HepG2 (cell line): ENCODE data around the gene PLIN5. TPM values are rescaled to one million over a fixed set of nuclear protein-coding genes. Genes with fewer than 3 reads are reported as not detected.

Source experiments
- ATAC-seq: fragments of 200-7000 bp; cut with Tn5 transposase; 3 replicates; pipeline ENCODE4 v1.9.1; 2020; ENCODE audit warnings: mild to moderate bottlenecking, moderate library complexity
- BruUV-seq: library from RNA; stranded (reverse); fragments of 400-500 nt; replicated peaks from 2 replicates; lab custom pipeline; 2021; lab: Mats Ljungman, UMichigan
- CTCF ChIA-PET: fragments of 300-600 bp; formaldehyde crosslinking; extraction: SDS; loops from one replicate; lab custom pipeline; 2021; ENCODE audit warnings: low total read pairs, inconsistent platforms, low intra/inter-chr PET ratio; lab: Yijun Ruan, JAX
- POLR2A ChIA-PET: fragments of 350-600 bp; sonication (Branson Sonifier 250); formaldehyde crosslinking; loops from one replicate; lab custom pipeline; 2020; ENCODE audit warnings: antibody characterized with exemption, inconsistent platforms; lab: Yijun Ruan, JAX
- DNase-seq: peaks from one replicate; pipeline ENCODE4 v3.0.0-alpha.2; 2015; ENCODE audit warnings: low spot score
- FAIRE-seq: peaks from 3 replicates; lab custom pipeline; 2011; peaks lifted over from hg19 to GRCh38; lab: Jason Lieb, UNC
- H2AFZ ChIP-seq: one replicate; pipeline ENCODE4 v1.6.1; 2011; ENCODE audit warnings: low read length, inconsistent platforms
- H3K27ac ChIP-seq: fragments of 300-600 bp; 3 replicates; pipeline ENCODE4 v1.8.0; 2011; ENCODE audit warnings: mixed run types, mild to moderate bottlenecking, mixed read lengths, low read length, inconsistent platforms; ENCODE audit not compliant: insufficient read depth; ENCODE audit errors: extremely low read length
- H3K27me3 ChIP-seq, 2 experiments: fragments of 200-600 bp in 1 of 2; 2 replicates in 1 of 2; 3 replicates in 1 of 2; pipeline versions ENCODE4 v1.6.0 to v1.8.0; 2011; ENCODE audit warnings: low read length in 2 of 2, mild to moderate bottlenecking in 2 of 2, moderate library complexity in 2 of 2, inconsistent platforms in 1 of 2; ENCODE audit not compliant: insufficient read depth in 2 of 2, control insufficient read depth in 1 of 2
- H3K36me3 ChIP-seq, 2 experiments: fragments of 200-600 bp in 1 of 2; replicated peaks in 1 of 2; 2 replicates in 1 of 2; 3 replicates in 1 of 2; pipeline versions ENCODE4 v1.5.1 to v1.8.0; 2011; ENCODE audit warnings: low read length in 2 of 2, inconsistent platforms in 1 of 2; ENCODE audit not compliant: insufficient read depth in 2 of 2, control insufficient read depth in 1 of 2
- H3K4me1 ChIP-seq: 2 replicates; pipeline ENCODE4 v1.5.1; 2012; ENCODE audit warnings: low read length, inconsistent platforms; ENCODE audit not compliant: insufficient read depth
- H3K4me2 ChIP-seq: 2 replicates; pipeline ENCODE4 v1.6.0; 2011; ENCODE audit warnings: low read depth, low read length, inconsistent platforms
- H3K4me3 ChIP-seq, 3 experiments: fragments of 200-600 bp in 1 of 3; sonication (generic), shearing (Covaris generic) in 1 of 3; replicated peaks in 1 of 3; 2 replicates each; pipeline ENCODE4 v1.5.1; 2011 to 2016; ENCODE audit warnings: low read length in 3 of 3, inconsistent platforms in 2 of 3, low read depth in 2 of 3, mild to moderate bottlenecking in 2 of 3, control low read depth in 1 of 3, mixed read lengths in 1 of 3; ENCODE audit not compliant: insufficient read depth in 1 of 3
- H3K79me2 ChIP-seq: one replicate; pipeline ENCODE4 v1.6.1; 2011; ENCODE audit warnings: low read length, inconsistent platforms; ENCODE audit not compliant: insufficient read depth
- H3K9ac ChIP-seq: 2 replicates; pipeline ENCODE4 v1.6.0; 2011; ENCODE audit warnings: mild to moderate bottlenecking, low read depth, low read length, inconsistent platforms; ENCODE audit not compliant: insufficient read depth
- H3K9me3 ChIP-seq: 2 replicates; pipeline ENCODE4 v1.5.1; 2012; ENCODE audit warnings: mild to moderate bottlenecking, low read length
- H4K20me1 ChIP-seq: 2 replicates; pipeline ENCODE4 v1.6.0; 2011; ENCODE audit warnings: inconsistent platforms, mild to moderate bottlenecking, low read length, moderate library complexity; ENCODE audit not compliant: insufficient read depth
- AFF4 ChIP-seq: sonication (generic); formaldehyde crosslinking; IDR thresholded peaks from 2 replicates; pipeline ENCODE4 v1.4.0; 2020; ENCODE audit warnings: missing genetic modification reagents
- DBP ChIP-seq: sonication (generic); formaldehyde crosslinking; IDR thresholded peaks from 2 replicates; pipeline ENCODE4 v1.4.0; 2020; ENCODE audit warnings: missing genetic modification reagents; ENCODE audit errors: not compliant biosample characterization
- HOXA9 ChIP-seq: sonication (generic); formaldehyde crosslinking; IDR thresholded peaks from 2 replicates; pipeline ENCODE4 v1.8.1; 2022; ENCODE audit warnings: missing genetic modification reagents, mild to moderate bottlenecking, moderate library complexity, borderline replicate concordance
- IRF2 ChIP-seq: IDR thresholded peaks from 2 replicates; pipeline ENCODE4 v1.6.1; 2018; ENCODE audit warnings: missing genetic modification reagents, missing compliant biosample characterization
- IRX3 ChIP-seq: sonication (generic); formaldehyde crosslinking; IDR thresholded peaks from 2 replicates; pipeline ENCODE4 v1.8.1; 2023; ENCODE audit warnings: mild to moderate bottlenecking, low read depth, missing genetic modification reagents, borderline replicate concordance
- MNT ChIP-seq: fragments of 450-650 bp; IDR thresholded peaks from 2 replicates; pipeline ENCODE4 v1.6.1; 2016
- MYNN ChIP-seq: sonication (generic); formaldehyde crosslinking; IDR thresholded peaks from 2 replicates; pipeline ENCODE4 v1.4.0; 2020; ENCODE audit warnings: mild to moderate bottlenecking, low read depth, missing genetic modification reagents
- REL ChIP-seq: sonication (generic); formaldehyde crosslinking; conservative IDR thresholded peaks from 2 replicates; pipeline ENCODE4 v1.8.0; 2022; ENCODE audit warnings: mild to moderate bottlenecking, missing genetic modification reagents, moderate library complexity
- RELA ChIP-seq: sonication (generic); formaldehyde crosslinking; IDR thresholded peaks from 2 replicates; pipeline ENCODE4 v1.4.0; 2020; ENCODE audit warnings: missing genetic modification reagents
- SNAPC2 ChIP-seq: sonication (generic); formaldehyde crosslinking; IDR thresholded peaks from 2 replicates; pipeline ENCODE4 v1.8.1; 2022; ENCODE audit warnings: mild to moderate bottlenecking, missing genetic modification reagents
- TAF15 ChIP-seq: fragments of 200-400 bp; formaldehyde crosslinking; IDR thresholded peaks from one replicate; pipeline ENCODE4 v1.6.1; 2018; ENCODE audit warnings: mild to moderate bottlenecking, low read depth, low read length; ENCODE audit not compliant: poor library complexity, severe bottlenecking
- THRA ChIP-seq: sonication (generic); formaldehyde crosslinking; IDR thresholded peaks from 2 replicates; pipeline ENCODE4 v1.4.0; 2020; ENCODE audit warnings: missing genetic modification reagents, borderline replicate concordance
- ZBTB21 ChIP-seq: sonication (generic); formaldehyde crosslinking; IDR thresholded peaks from 2 replicates; pipeline ENCODE4 v1.4.0; 2020; ENCODE audit warnings: missing genetic modification reagents
- ZFP36L2 ChIP-seq: sonication (generic); formaldehyde crosslinking; IDR thresholded peaks from 2 replicates; pipeline ENCODE4 v1.4.0; 2020; ENCODE audit warnings: missing genetic modification reagents
- ZNF143 ChIP-seq: sonication (generic); formaldehyde crosslinking; IDR thresholded peaks from 2 replicates; pipeline ENCODE4 v1.4.0; 2020; ENCODE audit warnings: missing genetic modification reagents
- ZNF230 ChIP-seq: sonication (generic); formaldehyde crosslinking; IDR thresholded peaks from 2 replicates; pipeline ENCODE4 v1.4.0; 2020; ENCODE audit warnings: mild to moderate bottlenecking, missing genetic modification reagents
- ZNF720 ChIP-seq: sonication (generic); formaldehyde crosslinking; IDR thresholded peaks from 2 replicates; pipeline ENCODE4 v1.4.0; 2020; ENCODE audit warnings: missing genetic modification reagents
- ZNF777 ChIP-seq: sonication (generic); formaldehyde crosslinking; IDR thresholded peaks from 2 replicates; pipeline ENCODE4 v1.4.0; 2020; ENCODE audit warnings: missing genetic modification reagents
- WGBS: methylation state at CpG from one replicate; pipeline ENCODE4 v1.1.6; 2017; ENCODE audit warnings: low lambda C conversion rate; 5-methylcytosine and 5-hydroxymethylcytosine counted together
- in situ Hi-C: cut with HindIII; loops from 2 replicates; pipeline ENCODE4 v1.10.0; 2017; ENCODE audit warnings: low pct_unique_long_range_greater_than_20kb; ENCODE audit not compliant: extremely low pct_ligation_motif_present
- intact Hi-C: fragments of 100-400 bp; cut with micrococcal nuclease; formaldehyde crosslinking; loops from one replicate; pipeline ENCODE4 v1.10.0; 2022; ENCODE audit not compliant: unreplicated experiment
- polyA plus RNA-seq, 8 experiments: library from polyadenylated mRNA; depleted of rRNA in 3 of 8; stranded (reverse) in 7 of 8; unstranded in 1 of 8; fragments of >200 nt; fragmentation: Illumina TruSeq in 4 of 8; extraction: Trizol in 4 of 8; gene quantifications; 2 replicates each; pipeline versions ENCODE4 v1.2.1 to v1.2.3, GENCODE V29; 2011 to 2016; ENCODE audit warnings: low read depth in 4 of 8, missing spikeins in 1 of 8, mixed read lengths in 1 of 8; ENCODE audit not compliant: insufficient read depth in 1 of 8
- total RNA-seq, 5 experiments: library from RNA; depleted of rRNA; stranded (reverse); fragments of >200 nt; fragmentation: Illumina TruSeq; extraction: Trizol; gene quantifications; 2 replicates each; pipeline ENCODE4 v1.2.3, GENCODE V29; 2016; ENCODE audit warnings: low read depth in 1 of 5

PLIN5 gene
- total and polyA plus RNA-seq, 2 of the 13 experiments (the other 11 are each of a cell fraction or from before 2014, with no cell fraction given) = 1.8 to 4.8 TPM

- no peak overlapping the region for H3K4me2 ChIP-seq
- H3K27ac ChIP-seq = no peak overlapping the region
- no peaks in the 10 kb centered on the region for H3K4me1 ChIP-seq
- intact Hi-C loops = no loop called here
- FAIRE-seq (no peak), DNase-seq (no peak), ATAC-seq (no peak)
- no peak overlapping the region for H3K9ac ChIP-seq
- POLR2A ChIA-PET = no interaction called here
- H3K36me3 ChIP-seq = peaks cover 4 to 21% of the 10 kb centered on the region in 2 experiments; a peak in 4 of 5 replicates
- no peak for TF ChIP-seq THRA
- TF ChIP-seq MNT = no peak
- no peak for TF ChIP-seq TAF15
- no peak for TF ChIP-seq AFF4 (CRISPR knock-in tag)
- no peak for TF ChIP-seq IRF2 (CRISPR knock-in tag)
- no peak for TF ChIP-seq REL (CRISPR knock-in tag)
- no peak for TF ChIP-seq IRX3 (CRISPR knock-in tag)
- TF ChIP-seq ZNF720 (CRISPR knock-in tag) = no peak
- TF ChIP-seq ZFP36L2 (CRISPR knock-in tag) = no peak
- no peak for TF ChIP-seq ZNF230 (CRISPR knock-in tag)
- no peak for TF ChIP-seq ZNF777 (CRISPR knock-in tag)
- no peak for TF ChIP-seq DBP (CRISPR knock-in tag)
- no peak for TF ChIP-seq MYNN (CRISPR knock-in tag)
- TF ChIP-seq HOXA9 (CRISPR knock-in tag) = no peak
- no peak for TF ChIP-seq RELA (CRISPR knock-in tag)
- TF ChIP-seq ZBTB21 = no peak
- no peak for TF ChIP-seq SNAPC2 (CRISPR knock-in tag)
- TF ChIP-seq ZNF143 = no peak
- CTCF ChIA-PET = no interaction called here
- H4K20me1 ChIP-seq = no peaks in the 10 kb centered on the region
- no peak overlapping the region for H2AFZ ChIP-seq
- no peaks in the 10 kb centered on the region for H3K9me3 ChIP-seq
- no peaks in the 10 kb centered on the region for H3K27me3 ChIP-seq
- WGBS = 98% methylated on average over 19 of the region's 19 CpGs
- no TSS peak for BruUV-seq
- H3K4me3 ChIP-seq = no peak overlapping the region
- in situ Hi-C loops = no loop called here
- no peaks in the 10 kb centered on the region for H3K79me2 ChIP-seq
These were observed 51.6 kb downstream of the PLIN5 start for GRCh38 chr19:4483385-4483784.
